ENCODE measurements around the gene COL6A1.

GRCh38 chr21:45962531-45963231 lies 18.9 kb upstream of the COL6A1 start:
- TF ChIP-seq, protein P1, sequence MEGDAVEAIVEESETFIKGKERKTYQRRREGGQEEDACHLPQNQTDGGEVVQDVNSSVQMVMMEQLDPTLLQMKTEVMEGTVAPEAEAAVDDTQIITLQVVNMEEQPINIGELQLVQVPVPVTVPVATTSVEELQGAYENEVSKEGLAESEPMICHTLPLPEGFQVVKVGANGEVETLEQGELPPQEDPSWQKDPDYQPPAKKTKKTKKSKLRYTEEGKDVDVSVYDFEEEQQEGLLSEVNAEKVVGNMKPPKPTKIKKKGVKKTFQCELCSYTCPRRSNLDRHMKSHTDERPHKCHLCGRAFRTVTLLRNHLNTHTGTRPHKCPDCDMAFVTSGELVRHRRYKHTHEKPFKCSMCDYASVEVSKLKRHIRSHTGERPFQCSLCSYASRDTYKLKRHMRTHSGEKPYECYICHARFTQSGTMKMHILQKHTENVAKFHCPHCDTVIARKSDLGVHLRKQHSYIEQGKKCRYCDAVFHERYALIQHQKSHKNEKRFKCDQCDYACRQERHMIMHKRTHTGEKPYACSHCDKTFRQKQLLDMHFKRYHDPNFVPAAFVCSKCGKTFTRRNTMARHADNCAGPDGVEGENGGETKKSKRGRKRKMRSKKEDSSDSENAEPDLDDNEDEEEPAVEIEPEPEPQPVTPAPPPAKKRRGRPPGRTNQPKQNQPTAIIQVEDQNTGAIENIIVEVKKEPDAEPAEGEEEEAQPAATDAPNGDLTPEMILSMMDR (IDR thresholded peaks at IDR 0.05) = no peak
- no peak for TF ChIP-seq EHMT2 (IDR thresholded peaks at IDR 0.05; ENCODE audit: low read depth)
- TF ChIP-seq PHF8 (IDR thresholded peaks at IDR 0.05; ENCODE audit: borderline replicate concordance, low read depth) = no peak
- no peak for TF ChIP-seq ZC3H11A (IDR thresholded peaks at IDR 0.05)
- no peak for TF ChIP-seq RCOR1 (IDR thresholded peaks at IDR 0.05; ENCODE audit: low read depth, low read length)
- TF ChIP-seq JUNB (IDR thresholded peaks at IDR 0.05) = no peak
- no peak for TF ChIP-seq POLR2A (IDR thresholded peaks at IDR 0.05; ENCODE audit: low read length)
- TF ChIP-seq ZSCAN20 (CRISPR knock-in tag; IDR thresholded peaks at IDR 0.05) = no peak
- no peak for TF ChIP-seq CHD2 (IDR thresholded peaks at IDR 0.05; ENCODE audit: low read length, partially characterized antibody)
- no peak for TF ChIP-seq REST (IDR thresholded peaks at IDR 0.05)
- TF ChIP-seq MAZ (IDR thresholded peaks at IDR 0.05; ENCODE audit: borderline replicate concordance, low read depth, low read length) = no peak
- TF ChIP-seq JUN (IDR thresholded peaks at IDR 0.05) = no peak

Measured in A549 (cell line).